Loucy (cell line): ENCODE data around the gene NDE1.

Experiments used
- CTCF ChIP-seq: fragments of 200-600 bp; sonication (generic); conservative IDR thresholded peaks from 2 replicates; pipeline ENCODE4 v1.5.1; 2014; ENCODE audit warnings: mild to moderate bottlenecking, antibody characterized with exemption, low read length
- EZH2phosphoT487 ChIP-seq: fragments of 200-600 bp; IDR thresholded peaks from 2 replicates; pipeline ENCODE4 v1.6.1; 2018; ENCODE audit warnings: antibody characterized with exemption, mild to moderate bottlenecking, moderate library complexity, borderline replicate concordance

GRCh38 chr16:15677447-15677846 is 27.4 kb downstream of the NDE1 start:
- no peak for TF ChIP-seq CTCF
- TF ChIP-seq EZH2phosphoT487, result no peak
